ENCODE measurements around the gene INO80. TPM values are rescaled to one million over a fixed set of nuclear protein-coding genes. Genes with fewer than 3 reads are reported as not detected.

Gene INO80
- total RNA-seq, 2 experiments from 2014 or later: 31.7 to 35.1 TPM

- Histone ChIP-seq H3K9me2 (ENCODE audit: insufficient read depth, low read length) (no peaks in the 10 kb centered on the region), H3K4me3 (ENCODE audit: low read depth, low read length, poor library complexity, severe bottlenecking) (no peak overlapping the region), H3K4me1 (ENCODE audit: insufficient read depth, low read length, poor library complexity, severe bottlenecking) (peaks cover 19% of the 10 kb centered on the region), H3K4me2 (ENCODE audit: low read length) (no peak overlapping the region), H3K36me3 (ENCODE audit: insufficient read depth, low read length) (no peaks in the 10 kb centered on the region), H3K9me3 (ENCODE audit: low read length) (no peaks in the 10 kb centered on the region), H3K79me2 (ENCODE audit: insufficient read depth, low read depth, low read length) (no peaks in the 10 kb centered on the region), H3K27ac (ENCODE audit: low read depth, low read length, poor library complexity, severe bottlenecking) (no peak overlapping the region), H2AFZ (ENCODE audit: low read length) (no peak overlapping the region), H4K20me1 (ENCODE audit: insufficient read depth, low read length) (no peaks in the 10 kb centered on the region)
- intact Hi-C loops (cut with micrococcal nuclease; ENCODE audit: unreplicated experiment): no loop called here
- POLR2A ChIA-PET: interaction anchor here (0.6 kb wide), 1 partner anchor 26 kb away, joined by 3 read pairs; no protein-coding TSS in a partner anchor
- TF ChIP-seq, protein P1, sequence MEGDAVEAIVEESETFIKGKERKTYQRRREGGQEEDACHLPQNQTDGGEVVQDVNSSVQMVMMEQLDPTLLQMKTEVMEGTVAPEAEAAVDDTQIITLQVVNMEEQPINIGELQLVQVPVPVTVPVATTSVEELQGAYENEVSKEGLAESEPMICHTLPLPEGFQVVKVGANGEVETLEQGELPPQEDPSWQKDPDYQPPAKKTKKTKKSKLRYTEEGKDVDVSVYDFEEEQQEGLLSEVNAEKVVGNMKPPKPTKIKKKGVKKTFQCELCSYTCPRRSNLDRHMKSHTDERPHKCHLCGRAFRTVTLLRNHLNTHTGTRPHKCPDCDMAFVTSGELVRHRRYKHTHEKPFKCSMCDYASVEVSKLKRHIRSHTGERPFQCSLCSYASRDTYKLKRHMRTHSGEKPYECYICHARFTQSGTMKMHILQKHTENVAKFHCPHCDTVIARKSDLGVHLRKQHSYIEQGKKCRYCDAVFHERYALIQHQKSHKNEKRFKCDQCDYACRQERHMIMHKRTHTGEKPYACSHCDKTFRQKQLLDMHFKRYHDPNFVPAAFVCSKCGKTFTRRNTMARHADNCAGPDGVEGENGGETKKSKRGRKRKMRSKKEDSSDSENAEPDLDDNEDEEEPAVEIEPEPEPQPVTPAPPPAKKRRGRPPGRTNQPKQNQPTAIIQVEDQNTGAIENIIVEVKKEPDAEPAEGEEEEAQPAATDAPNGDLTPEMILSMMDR (conservative IDR thresholded peaks at IDR 0.05; ENCODE audit: low read length): no peak
- no peak for TF ChIP-seq EZH2phosphoT487 (IDR thresholded peaks at IDR 0.05; ENCODE audit: borderline replicate concordance, low read depth, low read length)
- DNase-seq (ENCODE audit: low spot score): no peak
- BruUV-seq (replicated peaks): no TSS peak
- CTCF ChIA-PET (ENCODE audit: unreplicated experiment): no interaction called here
Observed at GRCh38 chr15:40934457-40934856, 181.6 kb downstream of the INO80 start.

DNA sequence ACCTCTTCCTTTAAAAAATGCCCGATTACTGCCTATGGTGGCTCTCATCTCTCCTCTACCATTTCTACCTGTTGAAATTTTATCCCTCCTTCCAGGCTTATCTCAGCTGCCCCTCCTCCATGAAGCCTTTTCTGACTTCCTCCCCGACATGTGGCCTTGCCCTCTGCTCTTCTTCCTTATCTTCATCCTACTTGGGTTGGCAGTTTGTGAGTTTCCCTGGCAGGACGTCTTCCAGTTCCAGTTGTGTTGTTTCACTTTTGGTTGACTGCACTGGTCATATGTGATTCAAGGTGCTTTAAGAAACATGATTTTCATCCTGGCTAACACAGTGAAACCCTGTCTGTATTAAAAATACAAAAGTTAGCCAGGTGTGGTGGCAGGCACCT, 182.6 kb downstream of the INO80 start:
- no peak for DNase-seq (ENCODE audit: low spot score)
- H3K79me2 ChIP-seq (ENCODE audit: insufficient read depth, low read depth, low read length): no peaks in the 10 kb centered on the region
- ChIA-PET CTCF (ENCODE audit: unreplicated experiment) (interaction anchor here (0.6 kb wide), 1 partner anchor 70 kb away, joined by 4 read pairs; no protein-coding TSS in a partner anchor), POLR2A (interaction anchor here (0.7 kb wide), 1 partner anchor 285 kb away, joined by 6 read pairs; no protein-coding TSS in a partner anchor)
- H4K20me1 ChIP-seq (ENCODE audit: insufficient read depth, low read length): no peaks in the 10 kb centered on the region
- peaks cover 26% of the 10 kb centered on the region for H3K4me1 ChIP-seq (ENCODE audit: insufficient read depth, low read length, poor library complexity, severe bottlenecking)
- no peak overlapping the region for H2AFZ ChIP-seq (ENCODE audit: low read length)
- no peak for TF ChIP-seq EZH2phosphoT487 (IDR thresholded peaks at IDR 0.05; ENCODE audit: borderline replicate concordance, low read depth, low read length)
- TF ChIP-seq, protein P1 (conservative IDR thresholded peaks at IDR 0.05; ENCODE audit: low read length): no peak
- BruUV-seq (replicated peaks): no TSS peak
- H3K36me3 ChIP-seq (ENCODE audit: insufficient read depth, low read length): no peaks in the 10 kb centered on the region
- H3K4me2 ChIP-seq (ENCODE audit: low read length): no peak overlapping the region
- intact Hi-C loops (cut with micrococcal nuclease; ENCODE audit: unreplicated experiment): no loop called here
- no peak overlapping the region for H3K4me3 ChIP-seq (ENCODE audit: low read depth, low read length, poor library complexity, severe bottlenecking)
- no peaks in the 10 kb centered on the region for H3K9me2 ChIP-seq (ENCODE audit: insufficient read depth, low read length)
- no peak overlapping the region for H3K27ac ChIP-seq (ENCODE audit: low read depth, low read length, poor library complexity, severe bottlenecking)
- H3K9me3 ChIP-seq (ENCODE audit: low read length): no peaks in the 10 kb centered on the region

- no peaks in the 10 kb centered on the region for H3K79me2 ChIP-seq (ENCODE audit: insufficient read depth, low read depth, low read length)
- no peak for DNase-seq (ENCODE audit: low spot score)
- H3K36me3 ChIP-seq (ENCODE audit: insufficient read depth, low read length): no peaks in the 10 kb centered on the region
- H2AFZ ChIP-seq (ENCODE audit: low read length): no peak overlapping the region
- POLR2A ChIA-PET: interaction anchor here (0.7 to 1.0 kb wide), 2 partner anchors 30 to 285 kb away, joined by 3 to 6 read pairs; no protein-coding TSS in a partner anchor
- no peak overlapping the region for H3K4me2 ChIP-seq (ENCODE audit: low read length)
- H3K4me1 ChIP-seq (ENCODE audit: insufficient read depth, low read length, poor library complexity, severe bottlenecking): peaks cover 33% of the 10 kb centered on the region
- no TSS peak for BruUV-seq (replicated peaks)
- CTCF ChIA-PET (ENCODE audit: unreplicated experiment): interaction anchor here (0.6 kb wide), 1 partner anchor 71 kb away, joined by 4 read pairs; no protein-coding TSS in a partner anchor
- no peaks in the 10 kb centered on the region for H3K9me2 ChIP-seq (ENCODE audit: insufficient read depth, low read length)
- H4K20me1 ChIP-seq (ENCODE audit: insufficient read depth, low read length): no peaks in the 10 kb centered on the region
- H3K9me3 ChIP-seq (ENCODE audit: low read length): no peaks in the 10 kb centered on the region
- intact Hi-C loops (cut with micrococcal nuclease; ENCODE audit: unreplicated experiment): no loop called here
- no peak overlapping the region for H3K27ac ChIP-seq (ENCODE audit: low read depth, low read length, poor library complexity, severe bottlenecking)
- no peak overlapping the region for H3K4me3 ChIP-seq (ENCODE audit: low read depth, low read length, poor library complexity, severe bottlenecking)
- TF ChIP-seq, protein P1 (conservative IDR thresholded peaks at IDR 0.05; ENCODE audit: low read length): no peak
- no peak for TF ChIP-seq EZH2phosphoT487 (IDR thresholded peaks at IDR 0.05; ENCODE audit: borderline replicate concordance, low read depth, low read length)
Observed at GRCh38 chr15:40932649-40933516, 183.2 kb downstream of the INO80 start.

Measured in OCI-LY7 (cell line).